CD4-positive, alpha-beta T cell treated with Interleukin-12 subunit alpha and Interleukin-12 subunit beta, for 1 hour (primary cell): ENCODE measurements around the gene NGEF.
"Not testable (repeated sequence)": the region's sequence is repeated elsewhere in the genome, so short reads cannot be mapped to it uniquely, and the experiment has no call there.

Experiments
- DNase-seq: peaks from one replicate; pipeline ENCODE4 v3.0.0-alpha.2; 2020

NGEF gene

DNA sequence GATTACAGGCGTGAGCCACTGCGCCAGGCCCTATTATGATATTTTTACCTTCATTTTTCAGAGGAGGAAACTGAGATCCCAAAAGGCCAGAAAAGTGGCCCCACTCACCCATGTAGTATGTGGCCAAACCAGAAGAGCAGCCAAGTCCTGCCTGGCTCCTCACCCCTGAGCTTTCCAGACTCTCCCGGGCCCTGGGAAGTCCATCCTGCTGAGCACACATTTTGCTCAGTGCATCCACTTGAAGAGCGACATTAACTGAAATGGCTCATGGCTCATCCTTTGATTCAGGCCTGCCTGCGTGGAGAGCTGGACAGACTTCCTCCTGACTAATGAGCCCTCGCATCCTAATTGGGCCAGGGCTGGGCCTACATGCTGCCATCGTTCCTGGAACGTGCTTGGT is 9.5 kb upstream of the NGEF start:
- no peak for DNase-seq

GRCh38 chr2:233021771-233022170 is 8.7 kb upstream of the NGEF start:
- no peak for DNase-seq

DNA sequence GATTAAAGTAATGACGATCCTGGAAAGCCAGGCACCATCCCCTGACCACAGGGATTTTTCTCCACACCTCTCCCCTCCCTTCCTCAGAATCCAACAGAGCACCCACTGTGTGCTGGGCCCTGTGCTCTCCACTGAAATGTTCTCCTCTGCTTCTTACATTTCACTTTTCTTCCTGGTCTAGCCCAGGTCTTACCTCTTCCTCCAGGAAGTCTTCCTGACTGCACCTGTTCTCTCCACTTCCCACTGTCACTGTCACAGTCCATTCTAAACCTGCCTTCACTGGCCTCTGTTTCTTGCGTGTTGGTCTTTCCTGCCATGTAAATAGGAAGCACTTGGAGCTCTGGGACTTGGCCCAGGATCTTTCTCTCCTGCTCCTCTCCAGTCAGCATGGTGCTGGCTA is 7.4 kb upstream of the NGEF start:
- DNase-seq = no peak

- not testable (repeated sequence) for DNase-seq
Measured at GRCh38 chr2:233019610-233020009, 6.6 kb upstream of the NGEF start.

- no peak for DNase-seq
Measured at GRCh38 chr2:233017947-233018346, 4.9 kb upstream of the NGEF start.

DNA sequence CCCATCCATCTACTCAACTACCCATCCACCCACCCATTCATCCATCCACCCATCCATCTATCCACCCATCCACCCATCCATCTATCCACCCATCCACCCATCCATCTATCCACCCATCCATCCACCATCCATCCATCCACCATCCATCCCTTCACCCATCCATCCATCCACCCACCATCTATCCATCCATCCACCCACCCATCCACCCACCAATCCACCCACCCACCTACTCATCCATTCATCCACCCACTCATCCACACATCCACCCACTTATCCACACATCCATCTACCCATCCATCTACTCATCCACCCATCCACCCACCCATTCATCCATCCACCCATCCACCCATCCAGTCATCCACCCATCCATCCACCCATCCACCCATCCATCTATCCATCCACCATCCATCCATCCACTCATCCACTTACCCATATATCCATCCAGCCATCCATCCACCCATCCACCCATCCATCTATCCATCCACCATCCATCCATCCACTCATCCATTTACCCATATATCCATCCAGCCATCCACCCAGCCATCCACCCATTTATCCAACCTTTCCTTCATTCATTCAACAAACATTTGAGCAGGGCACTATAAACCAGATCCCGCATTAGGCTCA is 2.1 kb upstream of the NGEF start:
- no peak for DNase-seq

- no peak for DNase-seq
Measured at GRCh38 chr2:233013650-233014049, 594 bp upstream of the NGEF start.

- DNase-seq = no peak
Measured at GRCh38 chr2:233012301-233012971, 620 bp downstream of the NGEF start.

DNA sequence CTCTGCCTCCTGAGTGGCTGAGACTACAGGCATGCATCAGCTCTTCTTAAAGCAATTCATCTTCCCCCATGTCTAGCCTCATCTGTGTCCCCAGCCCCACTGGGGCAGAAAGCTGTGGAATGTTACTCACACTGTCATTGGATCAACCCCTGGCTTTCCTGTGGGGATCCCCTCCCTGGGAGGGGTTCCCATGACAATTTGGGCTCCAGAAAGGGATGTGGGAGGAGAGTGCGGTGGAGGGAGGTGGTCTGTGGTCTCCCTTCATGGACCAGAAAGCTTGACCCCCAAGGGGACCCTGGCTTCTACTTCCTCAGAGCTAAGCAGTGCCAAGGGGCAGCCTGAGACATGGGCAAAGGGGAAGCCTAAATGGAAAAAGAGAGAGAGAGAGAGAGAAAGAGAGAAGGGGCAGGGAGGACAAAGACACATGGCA is 1.3 kb downstream of the NGEF start:
- no peak for DNase-seq

DNA sequence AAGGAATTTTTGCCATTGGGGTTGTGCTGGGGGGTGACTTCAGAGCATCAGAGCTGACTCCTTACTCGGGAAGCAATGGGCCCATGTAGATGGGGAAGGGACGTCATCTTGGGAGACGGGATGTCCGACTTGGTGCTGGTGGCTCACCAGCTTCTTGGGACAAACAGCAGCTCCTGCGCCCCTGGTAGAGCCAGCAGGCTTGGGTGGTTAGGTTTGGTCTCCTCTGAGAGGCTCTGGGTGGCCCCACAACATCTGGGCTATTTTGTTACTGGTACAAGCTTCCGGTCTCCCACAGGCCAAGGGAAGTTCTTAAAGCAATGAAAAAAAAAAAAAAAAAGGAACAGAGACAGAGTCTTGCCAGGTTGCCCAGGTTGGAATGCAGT is 1.8 kb downstream of the NGEF start:
- DNase-seq = no peak

GRCh38 chr2:233010569-233011267 is 2.3 kb downstream of the NGEF start:
- no peak for DNase-seq

- no peak for DNase-seq
Measured at GRCh38 chr2:233009661-233010060, 3.4 kb downstream of the NGEF start.

GRCh38 chr2:233007739-233008138 is 5.3 kb downstream of the NGEF start:
- no peak for DNase-seq

DNA sequence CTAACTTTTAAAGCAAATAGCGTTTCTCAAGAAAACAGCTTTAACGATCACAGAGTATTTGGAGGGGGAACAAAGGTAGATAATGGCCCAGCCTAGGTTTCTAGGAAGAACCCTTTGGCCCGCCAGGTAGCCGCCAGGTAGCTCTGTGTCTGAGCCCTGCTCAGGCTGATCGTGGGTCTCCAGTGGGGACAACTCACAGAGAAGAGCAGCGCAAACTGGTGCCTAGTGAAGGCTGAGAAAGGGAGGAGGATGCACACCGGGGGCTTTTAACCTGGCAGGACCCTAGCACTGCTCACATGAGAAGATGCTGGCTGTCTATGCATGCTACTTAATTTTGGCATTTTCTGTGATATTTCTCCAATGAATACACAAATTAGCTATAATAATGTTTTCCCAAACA is 5.8 kb downstream of the NGEF start:
- DNase-seq = no peak

DNA sequence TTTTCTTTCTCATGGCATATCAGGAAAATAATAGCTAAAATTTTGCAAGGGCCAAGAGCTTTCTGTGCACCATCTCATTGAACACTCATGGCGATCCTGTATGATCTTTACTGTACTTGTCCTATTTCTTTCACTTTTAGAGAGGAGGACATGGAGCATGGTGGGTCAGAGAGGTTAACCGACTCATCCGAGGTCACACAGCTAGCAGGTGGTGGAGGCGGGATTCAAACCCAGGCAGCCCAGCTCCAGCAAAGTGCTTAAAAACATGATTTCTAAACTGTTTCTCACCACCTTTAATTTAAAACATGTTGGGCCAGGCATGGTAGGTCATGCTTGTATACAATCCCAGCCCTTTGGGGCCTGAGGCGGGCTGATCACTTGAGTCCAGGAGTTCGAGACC is 6.4 kb downstream of the NGEF start:
- DNase-seq = no peak

- DNase-seq = no peak
Measured at GRCh38 chr2:233005096-233005495, 8.0 kb downstream of the NGEF start.

DNA sequence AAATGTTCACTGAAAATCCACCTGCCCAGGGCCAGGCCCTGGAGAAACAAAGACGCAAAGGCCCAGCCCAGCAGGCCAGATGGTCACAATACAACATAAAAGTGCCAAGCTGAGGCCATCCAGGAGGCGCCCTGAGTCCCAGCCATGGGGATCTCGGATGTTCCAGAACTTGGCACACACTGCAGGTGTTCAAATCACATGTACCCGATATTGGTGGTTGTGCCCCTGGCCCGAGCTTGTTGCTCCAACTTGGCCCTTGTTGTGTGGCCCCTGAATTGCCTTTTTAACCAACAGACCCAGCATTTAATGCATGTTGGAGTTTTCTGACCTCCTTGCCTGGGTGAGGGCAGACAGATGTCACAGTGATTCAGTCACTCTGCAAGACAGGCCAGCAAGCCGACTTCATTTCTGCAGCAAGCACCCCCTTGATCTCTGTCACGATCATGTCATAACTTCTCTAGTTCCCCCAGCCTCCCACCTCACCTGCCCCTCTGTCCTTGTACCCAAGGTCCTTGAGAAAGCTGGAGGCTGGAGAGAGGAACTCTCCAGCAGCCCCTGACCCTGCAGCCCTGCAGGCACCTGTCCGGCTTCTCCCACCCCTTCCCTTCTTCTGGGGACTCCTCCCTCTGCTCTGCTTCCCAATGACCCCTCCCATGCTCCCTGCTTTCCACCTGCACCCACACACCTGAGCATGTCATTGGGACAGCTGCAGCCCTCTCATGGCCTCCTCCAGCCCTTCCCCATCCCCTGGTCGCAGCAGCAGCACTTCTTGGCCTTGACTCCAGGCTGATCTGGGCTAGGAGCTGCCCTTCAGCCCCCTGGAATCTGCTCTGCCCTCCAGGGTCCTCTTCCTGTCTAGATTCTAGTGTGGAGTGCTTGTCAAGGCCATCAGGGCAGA is 9.1 kb downstream of the NGEF start:
- no peak for DNase-seq

- DNase-seq = no peak
Measured at GRCh38 chr2:233002829-233003657, 10.0 kb downstream of the NGEF start.

DNA sequence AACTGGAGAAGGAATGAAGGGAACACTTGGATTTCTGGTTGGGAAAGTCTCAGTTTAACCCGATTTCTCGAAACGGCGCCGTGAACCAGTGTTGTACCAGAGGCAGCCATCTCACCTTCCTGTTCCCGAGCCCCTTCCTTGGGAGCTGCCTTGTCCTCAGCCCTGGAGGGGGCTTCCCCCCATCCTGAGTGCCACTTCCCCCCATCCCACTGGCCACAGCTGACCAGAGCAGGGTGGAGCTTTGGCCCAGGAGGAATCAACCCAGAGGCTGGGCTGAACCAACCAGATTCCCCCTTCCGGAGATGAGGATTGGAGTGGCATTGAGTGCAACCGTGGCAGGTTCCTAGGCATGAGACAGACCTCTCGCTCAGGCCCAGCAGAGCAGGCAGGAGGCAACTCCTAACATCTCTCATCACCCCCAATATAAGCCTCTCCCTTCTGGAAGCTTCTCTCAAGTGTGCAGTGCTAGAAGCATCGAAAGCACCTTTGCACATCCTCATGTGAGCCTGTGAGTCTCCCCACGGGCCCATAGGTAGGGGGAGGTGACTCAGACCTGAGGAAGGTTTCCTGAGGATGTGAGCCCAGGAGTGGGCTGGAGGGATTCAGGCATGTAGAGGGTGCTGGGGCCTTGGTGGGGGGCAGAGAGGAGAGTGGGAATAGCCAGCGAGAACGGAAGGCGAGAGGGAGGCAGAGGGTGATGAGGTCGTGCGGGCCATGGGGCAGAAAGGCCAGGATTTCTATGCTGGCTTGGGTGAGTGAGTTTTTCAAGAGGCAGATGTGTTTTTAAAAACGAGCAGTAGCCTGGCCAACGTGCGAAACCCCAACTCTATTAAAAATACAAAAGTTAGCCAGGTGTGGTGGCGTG is 11.9 kb downstream of the NGEF start:
- DNase-seq = no peak

DNA sequence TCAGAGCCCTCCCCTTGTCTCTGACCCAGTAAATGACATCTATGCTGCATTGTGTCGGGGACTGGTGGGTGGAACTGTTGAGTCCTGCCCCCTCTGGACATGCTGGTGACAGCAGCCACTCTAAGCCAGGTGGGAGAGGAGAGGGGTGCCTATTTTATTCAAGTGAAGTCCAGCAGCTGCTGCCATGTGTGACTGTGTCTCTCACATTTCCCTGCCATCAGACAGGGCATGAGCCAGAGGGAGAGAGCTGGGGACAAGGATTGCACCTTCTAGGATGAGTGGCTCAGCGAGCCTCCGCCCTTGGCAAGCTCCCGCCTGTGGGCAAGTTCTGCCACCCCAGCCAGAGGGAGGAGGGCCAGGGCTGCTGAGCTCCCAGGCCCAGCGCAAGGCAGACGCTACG is 13.7 kb downstream of the NGEF start:
- DNase-seq = no peak

DNA sequence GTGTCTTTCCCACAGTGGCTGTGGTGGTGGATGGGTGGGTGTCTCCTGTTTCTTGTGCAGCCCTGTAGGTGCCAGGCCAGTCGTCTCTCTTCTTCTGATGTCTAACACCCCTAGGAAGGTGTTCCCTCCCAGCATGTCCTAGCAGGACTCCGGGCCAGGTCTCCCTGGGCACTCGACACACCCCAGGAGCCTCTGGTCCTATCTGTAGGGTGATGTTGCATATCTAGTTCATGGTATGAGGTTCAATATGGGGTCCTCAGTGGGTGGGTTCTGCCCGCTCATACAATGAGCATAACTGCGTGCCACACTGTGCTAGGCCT is 14.4 kb downstream of the NGEF start:
- DNase-seq = no peak
